GM23248 (cell line): ENCODE data around the gene ARPC5L. TPM values are rescaled to one million over a fixed set of nuclear protein-coding genes. Genes with fewer than 3 reads are reported as not detected.

ENCODE experiments used
- DNase-seq: peaks from one replicate; pipeline ENCODE4 v3.0.0-alpha.2; 2015
- H2AFZ ChIP-seq: fragments of 200-600 bp; sonication (generic); 2 replicates; pipeline ENCODE4 v1.6.1; 2016; ENCODE audit warnings: antibody characterized with exemption
- H3F3A ChIP-seq: fragments of 200-600 bp; sonication (generic); 2 replicates; pipeline ENCODE4 v1.6.1; 2016; ENCODE audit warnings: mild to moderate bottlenecking, antibody characterized with exemption, mixed run types; ENCODE audit not compliant: insufficient read depth
- H3K27ac ChIP-seq: fragments of 200-600 bp; sonication (generic); 2 replicates; pipeline ENCODE4 v1.5.1; 2016; ENCODE audit warnings: mild to moderate bottlenecking
- H3K27me3 ChIP-seq: fragments of 200-600 bp; sonication (generic); replicated peaks from 2 replicates; pipeline ENCODE4 v1.6.1; 2016; ENCODE audit warnings: mild to moderate bottlenecking; ENCODE audit not compliant: insufficient read depth
- H3K36me3 ChIP-seq: fragments of 200-600 bp; sonication (generic); 2 replicates; pipeline ENCODE4 v1.6.1; 2016; ENCODE audit warnings: low read depth, mild to moderate bottlenecking
- H3K4me1 ChIP-seq: fragments of 200-600 bp; sonication (generic); 2 replicates; pipeline ENCODE4 v1.6.1; 2016; ENCODE audit warnings: mild to moderate bottlenecking; ENCODE audit not compliant: insufficient read depth
- H3K4me2 ChIP-seq: fragments of 200-600 bp; sonication (generic); one replicate; pipeline ENCODE4 v1.6.1; 2016; ENCODE audit warnings: mild to moderate bottlenecking; ENCODE audit not compliant: unreplicated experiment
- H3K4me3 ChIP-seq: fragments of 200-600 bp; sonication (generic); 2 replicates; pipeline ENCODE4 v1.5.1; 2016; ENCODE audit warnings: mild to moderate bottlenecking
- H3K79me2 ChIP-seq: fragments of 200-600 bp; sonication (generic); 2 replicates; pipeline ENCODE4 v1.6.1; 2016; ENCODE audit warnings: mild to moderate bottlenecking; ENCODE audit not compliant: insufficient read depth
- H3K9ac ChIP-seq: fragments of 200-600 bp; sonication (generic); 2 replicates; pipeline ENCODE4 v1.6.1; 2016; ENCODE audit warnings: mild to moderate bottlenecking
- H3K9me2 ChIP-seq: fragments of 200-600 bp; sonication (generic); 2 replicates; pipeline ENCODE4 v1.6.1; 2016; ENCODE audit warnings: mixed run types, mild to moderate bottlenecking, moderate library complexity; ENCODE audit not compliant: insufficient read depth
- H3K9me3 ChIP-seq: fragments of 200-600 bp; sonication (generic); one replicate; pipeline ENCODE4 v1.6.1; 2017; ENCODE audit warnings: low read depth
- H4K20me1 ChIP-seq: fragments of 200-600 bp; sonication (generic); 2 replicates; pipeline ENCODE4 v1.6.0; 2016; ENCODE audit not compliant: insufficient read depth
- EZH2 ChIP-seq: fragments of 200-600 bp; sonication (generic); IDR thresholded peaks from 2 replicates; pipeline ENCODE4 v1.6.1; 2018; ENCODE audit warnings: antibody characterized with exemption, mild to moderate bottlenecking; ENCODE audit not compliant: insufficient read depth, poor library complexity, severe bottlenecking
- EZH2phosphoT487 ChIP-seq: fragments of 200-600 bp; sonication (generic); IDR thresholded peaks from 2 replicates; pipeline ENCODE4 v1.6.1; 2018; ENCODE audit warnings: antibody characterized with exemption, moderate library complexity, mild to moderate bottlenecking, low read depth; ENCODE audit not compliant: insufficient read depth
- WGBS, 2 experiments: methylation state at CpG; one replicate each; pipeline ENCODE4 v1.1.6; 2015 to 2017; ENCODE audit warnings: low lambda C conversion rate in 2 of 2, low coverage in 1 of 2; ENCODE audit errors: missing lambda C conversion rate in 2 of 2; 5-methylcytosine and 5-hydroxymethylcytosine counted together
- in situ Hi-C: fragments of 300-500 bp; cut with MboI; formaldehyde crosslinking; loops from 2 replicates; pipeline ENCODE4 v1.15.0; 2020
- polyA plus RNA-seq: library from polyadenylated mRNA; unstranded; fragments of >200 nt; fragmentation: Nextera tagmentation; extraction: Ambion mirVana; gene quantifications from 2 replicates; pipeline ENCODE4 v1.2.1, GENCODE V29; 2016
- total RNA-seq: library from RNA; depleted of rRNA; stranded (reverse); fragments of >200 nt; shearing (Covaris generic); gene quantifications from 2 replicates; pipeline ENCODE4 v1.2.3, GENCODE V29; 2014

ARPC5L gene
- total and polyA plus RNA-seq, 2 experiments from 2014 or later: 31.5 to 77.6 TPM

GRCh38 chr9:124868511-124869465 lies 6.9 kb downstream of the ARPC5L start:
- Histone ChIP-seq H4K20me1 (peaks cover 5% of the 10 kb centered on the region; the same call in 1 of the 2 replicates), H3K4me3 (peak overlapping the region; percentile 98), H3K36me3 (peaks cover 6% of the 10 kb centered on the region; the same call in 1 of the 2 replicates), H3K9ac (peak overlapping the region; percentile 95), H3K27me3 (no peaks in the 10 kb centered on the region), H3K9me3 (no peaks in the 10 kb centered on the region), H3K9me2 (no peaks in the 10 kb centered on the region), H3K27ac (peak overlapping the region; percentile 95), H3K79me2 (peaks cover 64% of the 10 kb centered on the region), H3K4me1 (peaks cover 26% of the 10 kb centered on the region), H3K4me2 (peak overlapping the region; percentile 99), H3F3A (peaks cover 25% of the 10 kb centered on the region), H2AFZ (peak overlapping the region; percentile 86)
- WGBS, 2 experiments: 0 to 2% methylated on average over 88 to 94 of the region's 101 CpGs
- peak; percentile 93 for DNase-seq
- in situ Hi-C loops: loop anchor here (10.0 kb wide), 1 partner anchor 506 kb away; no protein-coding TSS in a partner anchor
- TF ChIP-seq EZH2 (no peak), EZH2phosphoT487 (no peak)

GRCh38 chr9:124869466-124869985 lies 7.6 kb downstream of the ARPC5L start:
- in situ Hi-C loops: loop anchor here (10.0 kb wide), 1 partner anchor 505 kb away; no protein-coding TSS in a partner anchor
- Histone ChIP-seq H3F3A (peaks cover 25% of the 10 kb centered on the region), H3K9me2 (no peaks in the 10 kb centered on the region), H3K4me2 (peak overlapping the region; percentile 99), H3K4me1 (peaks cover 26% of the 10 kb centered on the region), H3K27me3 (no peaks in the 10 kb centered on the region), H3K4me3 (peak overlapping the region; percentile 98), H3K9me3 (no peaks in the 10 kb centered on the region), H2AFZ (peak overlapping the region; percentile 86), H3K36me3 (peaks cover 10% of the 10 kb centered on the region; the same call in 1 of the 2 replicates), H4K20me1 (peaks cover 5% of the 10 kb centered on the region; the same call in 1 of the 2 replicates), H3K79me2 (peaks cover 71% of the 10 kb centered on the region), H3K27ac (peak overlapping the region; percentile 95), H3K9ac (peak overlapping the region; percentile 95)
- peak; percentile 73 for DNase-seq
- 1% methylated on average over 30 to 41 of the region's 41 CpGs for WGBS, 2 experiments
- no peak for TF ChIP-seq EZH2
- TF ChIP-seq EZH2phosphoT487: no peak

GRCh38 chr9:124869986-124870560 lies 8.1 kb downstream of the ARPC5L start:
- Histone ChIP-seq H3K79me2 (peaks cover 77% of the 10 kb centered on the region), H3K4me3 (peak overlapping the region; percentile 98), H3K4me1 (peaks cover 26% of the 10 kb centered on the region), H2AFZ (0 out of 2 replicates have a peak overlapping the region, but pooled peaks have one; percentile 32), H4K20me1 (peaks cover 5% of the 10 kb centered on the region; the same call in 1 of the 2 replicates), H3K9me3 (no peaks in the 10 kb centered on the region), H3K4me2 (peak overlapping the region; percentile 99), H3F3A (peaks cover 25% of the 10 kb centered on the region), H3K27ac (peak overlapping the region; percentile 95), H3K27me3 (no peaks in the 10 kb centered on the region), H3K36me3 (peaks cover 16% of the 10 kb centered on the region), H3K9me2 (no peaks in the 10 kb centered on the region), H3K9ac (peak overlapping the region; percentile 95)
- DNase-seq: peak; percentile 58
- in situ Hi-C loops: loop anchor here (10.0 kb wide), 1 partner anchor 505 kb away; no protein-coding TSS in a partner anchor
- TF ChIP-seq EZH2 (no peak), EZH2phosphoT487 (no peak)
- 5% methylated on average over 12 of the region's 12 CpGs for WGBS, 2 experiments

GRCh38 chr9:124870723-124871122 lies 8.8 kb downstream of the ARPC5L start:
- peaks cover 19% of the 10 kb centered on the region for H3K36me3 ChIP-seq
- TF ChIP-seq EZH2phosphoT487 (no peak), EZH2 (no peak)
- H3K9me3 ChIP-seq: no peaks in the 10 kb centered on the region
- H3K4me2 ChIP-seq: peak overlapping the region; percentile 99
- in situ Hi-C loops: no loop called here
- no peak for DNase-seq
- no peaks in the 10 kb centered on the region for H3K27me3 ChIP-seq
- H3K9me2 ChIP-seq: no peaks in the 10 kb centered on the region
- peaks cover 25% of the 10 kb centered on the region for H3F3A ChIP-seq
- H4K20me1 ChIP-seq: peaks cover 5% of the 10 kb centered on the region; the same call in 1 of the 2 replicates
- H3K27ac ChIP-seq: peak overlapping the region; percentile 95
- H3K4me3 ChIP-seq: peak overlapping the region; percentile 98
- no peak overlapping the region for H2AFZ ChIP-seq
- WGBS, 2 experiments: 70 to 72% methylated on average over 6 of the region's 6 CpGs
- peak overlapping the region; percentile 95 for H3K9ac ChIP-seq
- peaks cover 83% of the 10 kb centered on the region for H3K79me2 ChIP-seq
- H3K4me1 ChIP-seq: peaks cover 26% of the 10 kb centered on the region
